HCT116 (cell line): Measurements from ENCODE around the gene HTR3E. TPM values are rescaled to one million over a fixed set of nuclear protein-coding genes. Genes with fewer than 3 reads are reported as not detected.
"Not testable (repeated sequence)": the region's sequence is repeated elsewhere in the genome, so short reads cannot be mapped to it uniquely, and the experiment has no call there.

Experiments
- ATAC-seq: fragments of 200-7000 bp; cut with Tn5 transposase; 2 replicates; pipeline ENCODE4 v1.9.1; 2020; ENCODE audit warnings: mild to moderate bottlenecking, moderate library complexity
- BruUV-seq: library from RNA; stranded (reverse); fragments of 400-500 nt; replicated peaks from 2 replicates; lab custom pipeline; 2021; lab: Mats Ljungman, UMichigan
- CTCF ChIA-PET: fragments of 300-600 bp; sonication (Branson Sonifier 250); formaldehyde crosslinking; loops from one replicate; lab custom pipeline; 2021; ENCODE audit warnings: antibody characterized with exemption; lab: Charles Lee
- POLR2A ChIA-PET: fragments of 300-600, 350-600 bp; sonication (Branson Sonifier 250); formaldehyde crosslinking; loops from one replicate; lab custom pipeline; 2021; ENCODE audit warnings: antibody characterized with exemption; lab: Charles Lee
- RAD21 ChIA-PET, 2 experiments: fragments of 300-600 bp; sonication (Branson Sonifier 250); formaldehyde crosslinking; loops; one replicate each; lab custom pipeline; 2023; ENCODE audit warnings: low total read pairs in 2 of 2; ENCODE audit not compliant: uncharacterized antibody in 2 of 2, unreplicated experiment in 2 of 2, low non-redundant PET in 1 of 2; lab: Charles Lee
- DNase-seq: peaks from one replicate; pipeline ENCODE4 v3.0.0-alpha.2; 2010; ENCODE audit warnings: low read depth, low spot score
- H2AFZ ChIP-seq: fragments of 200-600 bp; shearing (Covaris generic), sonication (generic); 2 replicates; pipeline ENCODE4 v1.6.1; 2017; ENCODE audit warnings: low read depth, mixed run types, mixed read lengths, antibody characterized with exemption, low read length; ENCODE audit not compliant: poor library complexity, severe bottlenecking
- H3K27ac ChIP-seq: 2 replicates; pipeline ENCODE4 v1.5.1; 2012; ENCODE audit warnings: low read depth, low read length
- H3K27me3 ChIP-seq: fragments of 200-600 bp; sonication (generic); 2 replicates; pipeline ENCODE4 v1.6.1; 2016; ENCODE audit warnings: mixed run types, low read length, mixed read lengths; ENCODE audit not compliant: insufficient read depth
- H3K36me3 ChIP-seq, 2 experiments: fragments of 200-500 bp in 1 of 2; fragments of 200-600 bp in 1 of 2; sonication (Bioruptor generic) in 1 of 2; sonication (generic) in 1 of 2; 2 replicates each; pipeline versions ENCODE4 v1.5.1 to v1.6.1; 2014 to 2016; ENCODE audit warnings: low read length in 2 of 2, inconsistent platforms in 1 of 2, mixed read lengths in 1 of 2, mixed run types in 1 of 2; ENCODE audit not compliant: insufficient read depth in 2 of 2, control insufficient read depth in 1 of 2
- H3K4me1 ChIP-seq, 2 experiments: fragments of 200-600 bp in 1 of 2; sonication (generic) in 1 of 2; 2 replicates each; pipeline versions ENCODE4 v1.5.1 to v1.6.1; 2012 to 2017; ENCODE audit warnings: low read length in 2 of 2, inconsistent platforms in 1 of 2, mild to moderate bottlenecking in 1 of 2, mixed read lengths in 1 of 2, mixed run types in 1 of 2, moderate library complexity in 1 of 2; ENCODE audit not compliant: insufficient read depth in 2 of 2, control insufficient read depth in 1 of 2
- H3K4me2 ChIP-seq: fragments of 200-600 bp; sonication (generic); 2 replicates; pipeline ENCODE4 v1.6.1; 2017; ENCODE audit warnings: mixed run types, low read length, mixed read lengths
- H3K4me3 ChIP-seq, 2 experiments: fragments of 200-600 bp in 1 of 2; sonication (generic) in 1 of 2; replicated peaks in 1 of 2; 2 replicates each; pipeline ENCODE4 v1.5.1; 2011 to 2016; ENCODE audit warnings: low read length in 2 of 2, control low read depth in 1 of 2, low read depth in 1 of 2, mild to moderate bottlenecking in 1 of 2, mixed read lengths in 1 of 2, mixed run types in 1 of 2
- H3K79me2 ChIP-seq: fragments of 200-600 bp; sonication (generic); 2 replicates; pipeline ENCODE4 v1.6.1; 2017; ENCODE audit warnings: mild to moderate bottlenecking, mixed run types, low read length, moderate library complexity, mixed read lengths; ENCODE audit not compliant: insufficient read depth
- H3K9ac ChIP-seq: fragments of 200-600 bp; sonication (generic); 2 replicates; pipeline ENCODE4 v1.6.1; 2016; ENCODE audit warnings: low read length, mixed read lengths
- H3K9me2 ChIP-seq: fragments of 200-600 bp; sonication (generic), shearing (Covaris generic); 2 replicates; pipeline ENCODE4 v1.6.1; 2017; ENCODE audit warnings: mixed run types, mild to moderate bottlenecking, moderate library complexity; ENCODE audit not compliant: insufficient read depth
- H3K9me3 ChIP-seq, 2 experiments: fragments of 200-500 bp in 1 of 2; fragments of 200-600 bp in 1 of 2; sonication (Bioruptor generic) in 1 of 2; sonication (generic) in 1 of 2; 2 replicates each; pipeline ENCODE4 v1.6.1; 2014 to 2017; ENCODE audit warnings: low read length in 2 of 2, mixed read lengths in 2 of 2, inconsistent platforms in 1 of 2, low read depth in 1 of 2, mild to moderate bottlenecking in 1 of 2, mixed run types in 1 of 2, moderate library complexity in 1 of 2; ENCODE audit not compliant: control insufficient read depth in 1 of 2, insufficient read depth in 1 of 2
- H4K20me1 ChIP-seq: fragments of 200-600 bp; sonication (generic), shearing (Covaris generic); 2 replicates; pipeline ENCODE4 v1.6.1; 2017; ENCODE audit warnings: mixed run types, mild to moderate bottlenecking, moderate library complexity; ENCODE audit not compliant: insufficient read depth
- CTCF ChIP-seq, 3 experiments: fragments of 200-600 bp in 1 of 3; sonication (generic) in 1 of 3; IDR thresholded peaks in 2 of 3; conservative IDR thresholded peaks in 1 of 3; 2 replicates each; pipeline ENCODE4 v1.5.1; 2012 to 2017; ENCODE audit warnings: low read depth in 2 of 3, low read length in 2 of 3, antibody characterized with exemption in 1 of 3, borderline replicate concordance in 1 of 3, control low read depth in 1 of 3, mild to moderate bottlenecking in 1 of 3, mixed read lengths in 1 of 3, mixed run types in 1 of 3, moderate library complexity in 1 of 3; ENCODE audit not compliant: insufficient read depth in 1 of 3
- intact Hi-C: fragments of 100-400 bp; cut with micrococcal nuclease; formaldehyde crosslinking; loops from 2 replicates; pipeline ENCODE4 v1.10.0; 2022
- total RNA-seq: library from RNA; stranded (reverse); gene quantifications from one replicate; pipeline ENCODE4 v1.2.1, GENCODE V29; 2021; ENCODE audit not compliant: unreplicated experiment

HTR3E gene
- total RNA-seq, 1 experiment from 2014 or later: not detected

- H3K27ac ChIP-seq, CTCF ChIA-PET: not testable (repeated sequence)
- peak; percentile 57 for ATAC-seq
These were observed 52.9 kb downstream of the HTR3E start for GRCh38 chr3:184149770-184150169.

More at GRCh38 chr3:184149770-184150169, 52.9 kb downstream of the HTR3E start:
- H2AFZ ChIP-seq, H3K36me3 ChIP-seq, H4K20me1 ChIP-seq, H3K4me3 ChIP-seq, H3K27me3 ChIP-seq, H3K9ac ChIP-seq, H3K9me2 ChIP-seq, BruUV-seq, H3K9me3 ChIP-seq, H3K4me2 ChIP-seq, DNase-seq, H3K79me2 ChIP-seq: not testable (repeated sequence)
- intact Hi-C loops: loop anchor here (1.0 kb wide), 1 partner anchor 140 kb away; no protein-coding TSS in a partner anchor
- RAD21 ChIA-PET: interaction anchor here in 1 of 2 experiments (0.6 to 0.8 kb wide), 2 partner anchors 122 to 387 kb away, joined by 4 read pairs; no protein-coding TSS in a partner anchor
- POLR2A ChIA-PET: interaction anchor here (1.0 kb wide), 1 partner anchor 15 kb away, joined by 3 read pairs; the partner anchor contains the start of gene EIF2B5
- H3K4me1 ChIP-seq: peaks cover 0 to 24% of the 10 kb centered on the region in 2 experiments; a peak in 2 of 4 replicates
- peak; percentile 18 to 62 (median 23); a peak in 2 of 6 replicates for TF ChIP-seq CTCF (IDR thresholded peaks at IDR 0.05 in 2 of 3, conservative IDR thresholded peaks at IDR 0.05 in 1 of 3; ENCODE audit: borderline replicate concordance in 1 of 3, insufficient read depth in 1 of 3, low read depth in 2 of 3, low read length in 2 of 3)
